Activated CD8-positive, alpha-beta memory T cell treated with anti-CD3 and anti-CD28 coated beads for 1 hour (primary cell): Measurements from ENCODE around the gene RNU7-1.
A peak's percentile ranks its signal among the peaks of the same experiment; 100 is the strongest.

ENCODE experiments used
- DNase-seq, 2 donors: peaks; one replicate each; pipeline ENCODE4 v3.0.0-alpha.2; 2020; ENCODE audit warnings: low read depth in 1 of 2; ENCODE audit errors: extremely low read depth in 1 of 2

Gene RNU7-1

DNA sequence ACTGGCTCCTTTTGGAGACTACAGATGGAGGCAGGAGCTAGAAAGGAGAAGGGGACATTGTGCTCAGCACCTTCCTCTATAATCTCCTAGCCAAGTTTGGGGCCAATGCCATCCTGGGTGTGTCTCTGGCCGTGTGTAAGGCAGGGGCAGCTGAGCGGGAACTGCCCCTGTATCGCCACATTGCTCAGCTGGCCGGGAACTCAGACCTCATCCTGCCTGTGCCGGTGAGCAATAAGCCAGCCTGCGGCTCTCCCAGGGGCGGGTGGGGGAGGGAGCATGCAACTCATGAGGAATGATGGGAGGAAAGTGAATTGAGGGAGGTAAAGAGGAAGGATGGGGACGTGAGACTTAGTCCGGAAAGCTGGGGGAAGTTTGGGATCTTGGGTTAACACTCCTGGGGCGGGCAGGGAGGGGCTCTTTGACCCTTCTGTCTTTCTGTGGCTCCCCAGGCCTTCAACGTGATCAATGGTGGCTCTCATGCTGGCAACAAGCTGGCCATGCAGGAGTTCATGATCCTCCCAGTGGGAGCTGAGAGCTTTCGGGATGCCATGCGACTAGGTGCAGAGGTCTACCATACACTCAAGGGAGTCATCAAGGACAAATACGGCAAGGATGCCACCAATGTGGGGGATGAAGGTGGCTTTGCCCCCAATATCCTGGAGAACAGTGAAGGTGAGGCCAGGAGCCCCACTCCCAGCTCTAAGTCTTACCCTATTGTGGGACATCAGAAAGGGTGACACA is 26.0 kb upstream of the RNU7-1 start:
- no peak for DNase-seq

GRCh38 chr12:6919588-6919987 is 24.0 kb upstream of the RNU7-1 start:
- DNase-seq = no peak

GRCh38 chr12:6921539-6921938 is 22.1 kb upstream of the RNU7-1 start:
- DNase-seq = no peak

GRCh38 chr12:6921996-6922946 is 21.3 kb upstream of the RNU7-1 start:
- DNase-seq = no peak

DNA sequence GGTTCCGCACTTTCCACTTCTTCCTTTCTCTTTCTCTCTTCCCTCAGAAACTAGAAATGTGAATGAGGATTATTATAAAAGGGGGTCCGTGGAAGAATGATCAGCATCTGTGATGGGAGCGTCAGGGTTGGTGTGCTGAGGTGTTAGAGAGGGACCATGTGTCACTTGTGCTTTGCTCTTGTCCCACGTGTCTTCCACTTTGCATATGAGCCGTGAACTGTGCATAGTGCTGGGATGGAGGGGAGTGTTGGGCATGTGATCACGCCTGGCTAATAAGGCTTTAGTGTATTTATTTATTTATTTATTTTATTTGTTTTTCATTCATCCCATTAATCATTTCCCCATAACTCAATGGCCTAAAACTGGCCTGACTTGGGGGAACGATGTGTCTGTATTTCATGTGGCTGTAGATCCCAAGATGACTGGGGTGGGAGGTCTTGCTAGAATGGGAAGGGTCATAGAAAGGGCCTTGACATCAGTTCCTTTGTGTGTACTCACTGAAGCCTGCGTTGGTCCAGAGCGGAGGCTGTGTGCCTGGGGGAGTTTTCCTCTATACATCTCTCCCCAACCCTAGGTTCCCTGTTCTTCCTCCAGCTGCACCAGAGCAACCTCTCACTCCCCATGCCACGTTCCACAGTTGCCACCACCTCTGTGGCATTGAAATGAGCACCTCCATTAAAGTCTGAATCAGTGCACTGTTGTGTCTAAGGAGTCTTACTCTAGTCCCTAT is 20.4 kb upstream of the RNU7-1 start:
- no peak for DNase-seq

DNA sequence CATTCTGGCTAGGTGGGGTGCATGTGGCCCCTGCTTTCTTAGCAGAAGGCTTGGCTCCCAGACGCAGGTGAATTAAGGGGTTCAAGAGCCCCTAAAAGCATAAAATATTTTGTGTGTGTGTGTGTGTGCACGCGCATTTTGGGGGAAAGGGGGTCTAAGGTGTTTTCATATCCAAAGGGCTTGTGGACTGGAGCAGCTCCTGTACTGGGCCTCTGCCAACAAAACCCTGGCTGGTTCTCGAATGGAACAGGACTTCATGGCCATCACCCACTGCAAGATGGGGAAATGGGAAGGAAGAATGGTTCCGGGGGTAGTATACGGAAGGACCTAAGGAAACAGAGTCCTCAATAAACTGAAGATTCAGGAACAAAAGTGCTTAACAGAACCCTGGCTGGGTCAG is 19.8 kb upstream of the RNU7-1 start:
- DNase-seq = no peak

DNA sequence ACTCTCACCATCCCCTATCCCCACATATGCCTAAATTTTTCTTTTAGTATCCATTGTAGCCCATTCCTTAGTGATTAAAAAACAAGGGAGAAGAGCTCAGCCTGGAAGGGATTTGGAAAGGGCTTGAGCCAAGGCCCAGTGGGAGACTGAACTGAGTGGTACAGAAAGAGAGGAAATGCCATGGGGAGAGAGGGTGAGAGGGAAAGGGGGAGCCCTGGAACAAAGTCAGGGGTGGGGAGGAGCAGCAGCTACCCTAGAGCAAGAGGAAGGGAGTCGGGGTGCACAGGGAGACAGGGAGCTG is 18.4 kb upstream of the RNU7-1 start:
- DNase-seq = no peak

DNA sequence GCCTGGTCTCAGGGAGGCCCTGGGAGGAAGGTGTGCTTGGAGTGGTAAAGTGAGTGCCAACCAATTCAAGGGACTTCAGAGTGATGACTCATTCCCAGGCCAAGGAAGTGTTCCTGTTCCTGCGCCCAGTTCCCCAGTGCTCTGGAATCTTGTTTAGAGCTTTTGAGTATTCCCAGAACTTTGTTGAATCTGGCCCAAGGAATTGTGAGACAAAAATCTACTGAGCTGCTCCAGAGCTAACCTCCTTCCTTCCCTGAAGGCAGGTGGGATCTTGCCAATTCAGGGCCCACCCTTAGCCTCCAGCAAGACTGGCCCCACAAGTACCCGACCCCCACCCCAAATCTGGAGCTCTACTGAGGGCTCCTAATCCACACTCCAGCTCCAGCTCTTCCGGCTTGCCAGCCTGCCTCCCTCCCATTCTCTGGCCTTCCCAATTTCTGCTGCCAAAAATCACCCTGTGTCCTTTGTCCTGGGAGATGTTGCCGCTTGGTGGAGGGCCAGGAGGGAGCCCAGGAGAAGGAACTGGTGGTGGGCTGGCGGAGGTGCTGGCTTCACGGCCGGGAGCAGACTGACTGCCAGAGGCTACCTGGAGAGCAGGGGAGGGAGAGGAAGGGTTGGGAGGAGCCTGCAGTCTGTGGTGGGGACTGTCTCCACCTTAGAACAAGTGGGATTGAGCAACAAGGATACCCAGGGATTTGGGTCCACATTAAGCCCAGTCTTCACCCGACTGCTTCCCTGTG is 17.9 kb upstream of the RNU7-1 start:
- DNase-seq = no peak

DNA sequence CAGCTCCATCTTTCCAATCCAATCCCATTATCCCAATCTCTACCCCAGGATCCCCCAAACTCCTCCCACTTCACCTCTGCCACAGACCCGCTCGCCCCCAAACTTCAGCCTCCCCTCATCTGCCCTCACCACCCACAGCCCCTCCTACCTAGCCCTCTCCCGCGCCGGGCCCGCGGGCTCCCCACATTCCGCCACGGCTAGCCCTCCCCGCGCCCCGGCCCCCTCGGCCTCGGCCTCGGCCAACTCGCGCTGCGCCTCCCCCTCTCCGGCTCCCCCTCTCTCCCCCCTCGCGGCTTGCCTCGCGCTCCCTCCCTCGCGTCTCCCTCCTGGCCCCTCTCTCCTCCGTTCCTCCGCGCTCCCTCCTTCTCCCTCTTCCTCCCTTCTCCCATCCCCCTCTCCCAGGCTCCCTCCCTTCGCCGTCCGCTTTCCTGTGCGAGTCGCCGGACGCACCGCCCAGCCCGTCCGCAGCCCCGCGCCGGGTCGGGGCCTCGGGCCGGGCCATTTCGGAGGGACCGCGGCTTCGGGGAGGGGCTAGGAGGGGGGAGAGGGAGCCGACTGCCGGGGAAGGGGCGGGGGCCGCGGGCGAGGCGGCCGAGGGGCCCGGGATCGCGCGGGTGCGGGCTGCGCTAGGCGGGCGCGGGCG is 16.1 kb upstream of the RNU7-1 start, which contains the start of gene ATN1:
Gene ATN1, plus strand, starts transcription at position 581 of the 643 bp plus-strand sequence. CDS start 6,043 bp downstream, outside the sequence.
- DNase-seq = peak in 1 of 2 donors; percentile 28

DNA sequence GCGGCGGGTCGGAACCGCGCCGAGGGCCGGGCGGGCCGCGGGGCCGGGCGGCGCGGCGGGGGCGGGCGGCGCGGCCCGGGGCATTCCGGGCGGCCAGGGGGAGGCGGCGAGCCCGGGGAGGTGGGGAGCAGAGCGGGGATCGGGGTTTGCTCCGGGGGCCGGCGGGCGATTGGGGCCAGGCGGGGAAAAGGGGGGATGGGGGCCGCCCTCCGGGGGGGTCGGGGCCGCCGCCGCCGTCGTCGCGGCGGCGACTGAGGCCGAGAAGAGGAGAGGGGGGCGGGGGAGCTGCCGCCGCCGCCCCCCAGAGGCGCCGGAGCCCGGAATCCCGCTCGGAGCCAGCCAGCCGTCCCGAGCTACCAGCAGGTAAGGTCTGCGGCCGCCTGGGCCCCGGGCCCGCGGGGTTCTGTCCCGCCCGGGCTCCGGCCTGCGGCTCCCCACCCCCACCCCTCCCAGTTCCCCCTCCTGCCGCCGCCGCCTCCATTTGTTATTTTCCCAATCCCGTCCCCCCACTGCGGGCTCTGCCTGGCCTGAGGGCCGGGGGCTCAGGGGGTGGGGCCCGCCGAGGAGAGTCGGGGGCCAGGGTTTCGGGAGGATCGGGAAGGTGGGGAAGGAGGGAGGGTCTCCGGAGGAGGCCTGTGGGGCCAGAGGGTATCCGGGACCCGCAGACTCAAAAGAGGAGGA is 15.5 kb upstream of the RNU7-1 start:
- no peak for DNase-seq

DNA sequence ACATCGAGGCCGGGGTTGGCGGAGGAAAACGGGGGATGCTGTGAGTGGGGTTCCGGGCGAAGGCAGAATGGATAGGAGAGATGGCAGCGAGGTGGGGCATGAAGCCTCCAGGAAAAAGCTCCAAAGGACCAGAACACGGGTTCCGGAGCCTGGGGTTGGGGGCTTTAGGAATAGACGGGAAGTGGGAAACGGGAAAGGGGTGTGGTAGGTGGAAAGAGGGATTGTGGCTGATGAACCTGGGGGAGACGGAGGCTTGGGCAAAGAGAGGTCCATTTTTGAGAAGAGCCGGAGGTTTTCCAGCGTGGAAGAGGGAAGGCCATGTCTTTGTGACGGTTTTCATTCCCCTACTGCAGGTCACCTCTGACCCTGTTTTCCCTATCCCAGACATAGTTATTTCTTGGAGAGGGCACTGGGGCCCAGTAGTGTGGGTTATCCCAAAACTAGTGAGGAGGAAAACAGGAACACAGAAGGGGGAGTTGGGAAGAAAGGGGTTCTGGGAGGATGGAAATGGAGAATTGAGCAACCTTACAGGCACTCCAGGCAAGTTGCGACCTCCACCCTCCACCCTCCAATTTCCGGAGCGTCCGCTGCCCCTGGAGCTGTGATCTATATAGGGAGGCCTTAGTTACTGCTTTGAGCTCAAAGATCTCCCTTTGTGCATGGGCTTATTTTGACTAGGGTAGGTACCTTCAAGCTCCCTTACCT is 14.8 kb upstream of the RNU7-1 start:
- no peak for DNase-seq

GRCh38 chr12:6929466-6930452 is 13.9 kb upstream of the RNU7-1 start:
- DNase-seq = no peak

GRCh38 chr12:6932766-6933165 is 10.8 kb upstream of the RNU7-1 start:
- DNase-seq = no peak

GRCh38 chr12:6934110-6934509 is 9.5 kb upstream of the RNU7-1 start:
- no peak for DNase-seq

DNA sequence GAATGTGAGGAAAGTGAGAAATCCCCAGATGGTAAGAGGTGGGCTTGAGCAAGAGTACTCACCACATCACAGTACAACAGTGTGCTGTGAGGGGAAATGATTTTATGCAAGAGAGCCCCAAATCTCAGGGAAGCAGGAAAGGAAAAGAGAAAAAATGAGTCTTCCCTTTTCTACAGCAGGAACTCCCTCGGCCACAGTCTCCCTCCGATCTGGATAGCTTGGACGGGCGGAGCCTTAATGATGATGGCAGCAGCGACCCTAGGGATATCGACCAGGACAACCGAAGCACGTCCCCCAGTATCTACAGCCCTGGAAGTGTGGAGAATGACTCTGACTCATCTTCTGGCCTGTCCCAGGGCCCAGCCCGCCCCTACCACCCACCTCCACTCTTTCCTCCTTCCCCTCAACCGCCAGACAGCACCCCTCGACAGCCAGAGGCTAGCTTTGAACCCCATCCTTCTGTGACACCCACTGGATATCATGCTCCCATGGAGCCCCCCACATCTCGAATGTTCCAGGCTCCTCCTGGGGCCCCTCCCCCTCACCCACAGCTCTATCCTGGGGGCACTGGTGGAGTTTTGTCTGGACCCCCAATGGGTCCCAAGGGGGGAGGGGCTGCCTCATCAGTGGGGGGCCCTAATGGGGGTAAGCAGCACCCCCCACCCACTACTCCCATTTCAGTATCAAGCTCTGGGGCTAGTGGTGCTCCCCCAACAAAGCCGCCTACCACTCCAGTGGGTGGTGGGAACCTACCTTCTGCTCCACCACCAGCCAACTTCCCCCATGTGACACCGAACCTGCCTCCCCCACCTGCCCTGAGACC is 8.0 kb upstream of the RNU7-1 start:
- DNase-seq = no peak

GRCh38 chr12:6936194-6936635 is 7.4 kb upstream of the RNU7-1 start:
- no peak for DNase-seq
